ENCODE data around the gene LYZL4. TPM values are rescaled to one million over a fixed set of nuclear protein-coding genes. Genes with fewer than 3 reads are reported as not detected.

Gene LYZL4
- total RNA-seq = 1 to 10 TPM in 1 of 2 donors, not detected in 1; 5.9 TPM

GRCh38 chr3:42410370-42411131 is at the start of gene LYZL4:
LYZL4 (minus strand) TSS chr3:42410610; CDS start chr3:42407251, 3,359 bp downstream.
- no peaks in the 10 kb centered on the region for H3K4me1 ChIP-seq (replicated peaks)
- intact Hi-C loops (cut with DNase I) = no loop called here
- H3K36me3 ChIP-seq = no peaks in the 10 kb centered on the region
- 66% methylated on average over 5 of the region's 5 CpGs for WGBS
- H3K4me3 ChIP-seq = no peak within 1 kb of the TSS
- no peak within 1 kb of the TSS for H3K27ac ChIP-seq
- TF ChIP-seq CTCF (IDR thresholded peaks at IDR 0.05) = no peak
- no peak for TF ChIP-seq POLR2AphosphoS5 (IDR thresholded peaks at IDR 0.05)
- TF ChIP-seq POLR2A (IDR thresholded peaks at IDR 0.05) = no peak
- H3K9me3 ChIP-seq = no peaks in the 10 kb centered on the region
- DNase-seq (ENCODE audit: low spot score) = no peak
- H3K27me3 ChIP-seq (replicated peaks; ENCODE audit: insufficient read depth) = no peaks in the 10 kb centered on the region

GRCh38 chr3:42459151-42459550 is 48.7 kb upstream of the LYZL4 start:
- DNase-seq (ENCODE audit: low spot score) = no peak
- Histone ChIP-seq H3K9me3 (no peaks in the 10 kb centered on the region), H3K4me1 (replicated peaks) (no peaks in the 10 kb centered on the region), H3K4me3 (no peak overlapping the region), H3K27ac (no peak overlapping the region), H3K27me3 (replicated peaks; ENCODE audit: insufficient read depth) (no peaks in the 10 kb centered on the region), H3K36me3 (no peaks in the 10 kb centered on the region)
- intact Hi-C loops (cut with DNase I) = no loop called here
- TF ChIP-seq POLR2A (IDR thresholded peaks at IDR 0.05) (no peak), CTCF (IDR thresholded peaks at IDR 0.05) (no peak), POLR2AphosphoS5 (IDR thresholded peaks at IDR 0.05) (no peak)

GRCh38 chr3:42456211-42456610 is 45.8 kb upstream of the LYZL4 start:
- no peaks in the 10 kb centered on the region for H3K9me3 ChIP-seq
- H3K4me3 ChIP-seq = no peak overlapping the region
- H3K27ac ChIP-seq = no peak overlapping the region
- TF ChIP-seq POLR2A (IDR thresholded peaks at IDR 0.05) (no peak), POLR2AphosphoS5 (IDR thresholded peaks at IDR 0.05) (no peak), CTCF (IDR thresholded peaks at IDR 0.05) (no peak)
- intact Hi-C loops (cut with DNase I) = no loop called here
- H3K4me1 ChIP-seq (replicated peaks) = no peaks in the 10 kb centered on the region
- H3K27me3 ChIP-seq (replicated peaks; ENCODE audit: insufficient read depth) = no peaks in the 10 kb centered on the region
- no peak for DNase-seq (ENCODE audit: low spot score)
- H3K36me3 ChIP-seq = no peaks in the 10 kb centered on the region

GRCh38 chr3:42451546-42452230 is 41.3 kb upstream of the LYZL4 start:
- Histone ChIP-seq H3K27ac (no peak overlapping the region), H3K4me3 (no peak overlapping the region), H3K9me3 (no peaks in the 10 kb centered on the region), H3K27me3 (replicated peaks; ENCODE audit: insufficient read depth) (no peaks in the 10 kb centered on the region), H3K4me1 (replicated peaks) (no peaks in the 10 kb centered on the region), H3K36me3 (no peaks in the 10 kb centered on the region)
- 48% methylated on average over 2 of the region's 2 CpGs for WGBS
- intact Hi-C loops (cut with DNase I) = no loop called here
- TF ChIP-seq CTCF (IDR thresholded peaks at IDR 0.05) (no peak), POLR2AphosphoS5 (IDR thresholded peaks at IDR 0.05) (no peak), POLR2A (IDR thresholded peaks at IDR 0.05) (no peak)
- no peak for DNase-seq (ENCODE audit: low spot score)

- Histone ChIP-seq H3K4me3 (no peak overlapping the region), H3K9me3 (no peaks in the 10 kb centered on the region), H3K27me3 (replicated peaks; ENCODE audit: insufficient read depth) (no peaks in the 10 kb centered on the region), H3K4me1 (replicated peaks) (no peaks in the 10 kb centered on the region), H3K36me3 (no peaks in the 10 kb centered on the region), H3K27ac (no peak overlapping the region)
- intact Hi-C loops (cut with DNase I) = no loop called here
- TF ChIP-seq CTCF (IDR thresholded peaks at IDR 0.05) (no peak), POLR2A (IDR thresholded peaks at IDR 0.05) (no peak), POLR2AphosphoS5 (IDR thresholded peaks at IDR 0.05) (no peak)
- 66% methylated on average over 2 of the region's 2 CpGs for WGBS
- DNase-seq (ENCODE audit: low spot score) = no peak
Observed at GRCh38 chr3:42451116-42451515, 40.7 kb upstream of the LYZL4 start.
